ENCODE measurements around the gene WNT6. TPM values are rescaled to one million over a fixed set of nuclear protein-coding genes. Genes with fewer than 3 reads are reported as not detected.

Gene WNT6
- total RNA-seq, 1 experiment from 2014 or later, result 0.33 TPM

GRCh38 chr2:218816561-218817011 is 43.0 kb upstream of the WNT6 start:
- no peak for DNase-seq
- POLR2A ChIA-PET (ENCODE audit: unreplicated experiment), result no interaction called here
- Histone ChIP-seq H3K36me3 (ENCODE audit: low read depth) (no peaks in the 10 kb centered on the region), H3K4me3 (no peak overlapping the region), H2AFZ (no peak overlapping the region), H3K79me2 (ENCODE audit: low read depth) (no peaks in the 10 kb centered on the region), H3K9me3 (ENCODE audit: insufficient read depth, low read depth) (no peaks in the 10 kb centered on the region), H3K27me3 (ENCODE audit: insufficient read depth, low read depth) (no peaks in the 10 kb centered on the region), H3K9me2 (ENCODE audit: insufficient read depth) (no peaks in the 10 kb centered on the region), H3K27ac (no peak overlapping the region), H3K4me2 (no peak overlapping the region), H4K20me1 (ENCODE audit: insufficient read depth) (no peaks in the 10 kb centered on the region), H3K4me1 (replicated peaks; ENCODE audit: insufficient read depth) (peaks cover 4% of the 10 kb centered on the region; the same call in 1 of the 2 replicates), H3F3A (ENCODE audit: insufficient read depth, low read depth) (0 out of 2 replicates have a peak, but pooled peaks cover 2% of the 10 kb centered on the region)
- TF ChIP-seq EZH2 (IDR thresholded peaks at IDR 0.05; ENCODE audit: low read depth) (no peak), CTCF (conservative IDR thresholded peaks at IDR 0.05) (no peak)
- intact Hi-C loops (cut with micrococcal nuclease; ENCODE audit: unreplicated experiment), result no loop called here
- BruUV-seq (replicated peaks), result no TSS peak
- CTCF ChIA-PET, result interaction anchor here (1.0 kb wide), 1 partner anchor 129 kb away, joined by 3 read pairs; no protein-coding TSS in a partner anchor

GRCh38 chr2:218819093-218819492 is 40.5 kb upstream of the WNT6 start:
- intact Hi-C loops (cut with micrococcal nuclease; ENCODE audit: unreplicated experiment), result no loop called here
- no peaks in the 10 kb centered on the region for H3K9me3 ChIP-seq (ENCODE audit: insufficient read depth, low read depth)
- no peaks in the 10 kb centered on the region for H4K20me1 ChIP-seq (ENCODE audit: insufficient read depth)
- no peak for DNase-seq
- no peaks in the 10 kb centered on the region for H3K79me2 ChIP-seq (ENCODE audit: low read depth)
- no peaks in the 10 kb centered on the region for H3K9me2 ChIP-seq (ENCODE audit: insufficient read depth)
- H3K4me3 ChIP-seq, result no peak overlapping the region
- no peak overlapping the region for H3K4me2 ChIP-seq
- ChIA-PET POLR2A (ENCODE audit: unreplicated experiment) (no interaction called here), CTCF (no interaction called here)
- H3K4me1 ChIP-seq (replicated peaks; ENCODE audit: insufficient read depth), result peaks cover 4% of the 10 kb centered on the region; the same call in 1 of the 2 replicates
- no peaks in the 10 kb centered on the region for H3K36me3 ChIP-seq (ENCODE audit: low read depth)
- H3K27ac ChIP-seq, result no peak overlapping the region
- H2AFZ ChIP-seq, result no peak overlapping the region
- 0 out of 2 replicates have a peak, but pooled peaks cover 2% of the 10 kb centered on the region for H3F3A ChIP-seq (ENCODE audit: insufficient read depth, low read depth)
- TF ChIP-seq CTCF (conservative IDR thresholded peaks at IDR 0.05), result no peak
- no peak for TF ChIP-seq EZH2 (IDR thresholded peaks at IDR 0.05; ENCODE audit: low read depth)
- BruUV-seq (replicated peaks), result no TSS peak
- H3K27me3 ChIP-seq (ENCODE audit: insufficient read depth, low read depth), result no peaks in the 10 kb centered on the region

DNA sequence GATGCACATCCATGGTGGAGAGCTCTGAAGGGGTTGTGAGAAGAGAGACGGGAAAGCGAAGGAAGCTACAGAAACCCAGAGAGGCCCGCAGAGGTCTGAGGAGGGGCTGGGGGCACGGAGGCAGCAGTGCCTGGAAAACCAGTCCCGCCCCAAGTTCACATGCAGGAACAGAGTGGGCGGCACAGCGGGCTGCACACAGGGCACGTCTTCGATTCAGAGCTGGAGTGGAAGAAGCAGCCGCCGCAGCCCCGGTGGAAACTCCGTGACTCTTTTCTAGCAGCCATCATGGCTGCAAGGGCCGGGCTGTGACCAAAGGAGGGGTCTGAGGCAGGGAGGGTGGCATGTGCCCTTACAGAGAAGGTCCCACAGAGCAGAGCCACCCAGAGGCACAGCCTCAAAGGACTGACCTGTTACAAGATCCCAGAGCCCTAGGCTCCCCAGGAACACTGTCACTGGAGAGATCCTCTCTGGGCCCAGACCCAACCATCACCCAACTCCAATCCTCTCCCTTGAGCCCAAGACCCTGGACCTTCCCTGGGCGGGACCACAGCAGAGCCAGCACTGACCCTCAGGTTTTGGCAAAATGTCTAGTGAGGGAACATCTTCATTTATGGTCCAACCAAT is 38.7 kb upstream of the WNT6 start:
- no peaks in the 10 kb centered on the region for H3K36me3 ChIP-seq (ENCODE audit: low read depth)
- H2AFZ ChIP-seq, result no peak overlapping the region
- no peaks in the 10 kb centered on the region for H4K20me1 ChIP-seq (ENCODE audit: insufficient read depth)
- H3F3A ChIP-seq (ENCODE audit: insufficient read depth, low read depth), result 0 out of 2 replicates have a peak, but pooled peaks cover 2% of the 10 kb centered on the region
- peaks cover 4% of the 10 kb centered on the region; the same call in 1 of the 2 replicates for H3K4me1 ChIP-seq (replicated peaks; ENCODE audit: insufficient read depth)
- BruUV-seq (replicated peaks), result no TSS peak
- ChIA-PET CTCF (no interaction called here), POLR2A (ENCODE audit: unreplicated experiment) (no interaction called here)
- H3K27ac ChIP-seq, result no peak overlapping the region
- DNase-seq, result no peak
- no peak for TF ChIP-seq CTCF (conservative IDR thresholded peaks at IDR 0.05)
- no peak for TF ChIP-seq EZH2 (IDR thresholded peaks at IDR 0.05; ENCODE audit: low read depth)
- no peaks in the 10 kb centered on the region for H3K9me2 ChIP-seq (ENCODE audit: insufficient read depth)
- H3K79me2 ChIP-seq (ENCODE audit: low read depth), result no peaks in the 10 kb centered on the region
- no peak overlapping the region for H3K4me2 ChIP-seq
- H3K27me3 ChIP-seq (ENCODE audit: insufficient read depth, low read depth), result no peaks in the 10 kb centered on the region
- H3K9me3 ChIP-seq (ENCODE audit: insufficient read depth, low read depth), result no peaks in the 10 kb centered on the region
- H3K4me3 ChIP-seq, result no peak overlapping the region
- intact Hi-C loops (cut with micrococcal nuclease; ENCODE audit: unreplicated experiment), result no loop called here

Data from PC-9 (cell line).